HAP-1 (cell line): Measurements from ENCODE around the gene CEP112.
A peak's percentile ranks its signal among the peaks of the same experiment; 100 is the strongest.
"Not testable (repeated sequence)": the region's sequence is repeated elsewhere in the genome, so short reads cannot be mapped to it uniquely, and the experiment has no call there.

ENCODE experiments used
- DNase-seq, 2 experiments: peaks; one replicate each; pipeline ENCODE4 v3.0.0-alpha.2; 2016 to 2020; ENCODE audit warnings: low spot score in 2 of 2
- H3K27me3 ChIP-seq: fragments of 250-450 bp; sonication (Bioruptor Pico); 2 replicates; pipeline ENCODE4 v1.5.1; 2020; ENCODE audit warnings: low read depth, mild to moderate bottlenecking, moderate library complexity
- H3K36me3 ChIP-seq: fragments of 250-450 bp; sonication (Bioruptor Pico); replicated peaks from 2 replicates; pipeline ENCODE4 v1.5.1; 2020; ENCODE audit warnings: mild to moderate bottlenecking
- H3K4me1 ChIP-seq: fragments of 250-450 bp; sonication (Bioruptor Pico); 2 replicates; pipeline ENCODE4 v1.5.1; 2020; ENCODE audit warnings: mild to moderate bottlenecking
- H3K4me3 ChIP-seq: fragments of 250-450 bp; sonication (Bioruptor Pico); 2 replicates; pipeline ENCODE4 v1.5.1; 2020; ENCODE audit warnings: mild to moderate bottlenecking, moderate library complexity
- H3K9me3 ChIP-seq: fragments of 250-450 bp; sonication (Bioruptor Pico); 2 replicates; pipeline ENCODE4 v1.5.1; 2020; ENCODE audit warnings: mild to moderate bottlenecking, moderate library complexity
- in situ Hi-C: fragments of 300-500 bp; cut with MboI; formaldehyde crosslinking; loops from 3 replicates; pipeline ENCODE4 v1.14.3; 2020; ENCODE audit warnings: low sequenced_read_pairs, inconsistent platforms, mixed read lengths

Gene CEP112

DNA sequence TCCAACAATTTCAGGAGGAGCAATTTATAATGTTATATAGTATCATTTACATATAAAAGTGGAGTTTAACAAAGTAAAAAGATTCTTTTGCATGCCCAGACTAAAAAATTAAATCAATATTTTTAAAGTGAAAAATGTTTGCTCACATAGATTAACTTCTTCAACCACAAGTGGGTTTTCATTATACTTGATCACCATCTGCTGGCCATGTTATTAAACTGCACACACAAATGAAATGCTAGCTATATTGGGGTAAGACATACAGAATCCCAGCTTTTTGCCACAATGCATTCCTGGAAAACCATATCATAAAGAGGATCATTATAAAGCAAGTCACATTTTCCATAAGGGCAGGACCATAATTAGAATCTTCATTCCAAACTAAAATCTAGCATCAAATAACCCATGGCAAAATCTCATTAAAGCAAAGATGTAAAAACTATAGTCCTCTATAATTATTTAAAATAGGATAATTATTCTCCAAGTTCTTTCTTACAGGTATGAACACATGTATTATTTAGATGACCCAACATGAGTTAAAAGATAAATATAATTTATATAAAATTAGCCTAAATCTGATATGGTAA lies 26.3 kb downstream of the CEP112 start:
- in situ Hi-C loops = loop anchor here (25.0 kb wide), 3 partner anchors 453 to 878 kb away; partner anchors contain the start of gene AXIN2

GRCh38 chr17:66155055-66155454 lies 36.9 kb downstream of the CEP112 start:
- not testable (repeated sequence) for H3K4me3 ChIP-seq, DNase-seq, H3K36me3 ChIP-seq, H3K9me3 ChIP-seq, H3K27me3 ChIP-seq, H3K4me1 ChIP-seq
- in situ Hi-C loops = loop anchor here (25.0 kb wide), 3 partner anchors 443 to 868 kb away; partner anchors contain the start of gene AXIN2

More for the DNA sequence above, 26.3 kb downstream of the CEP112 start:
- no peaks in the 10 kb centered on the region; the same call in 1 of the 2 replicates for H3K9me3 ChIP-seq
- H3K4me3 ChIP-seq = no peak overlapping the region
- DNase-seq = peak; percentile 13 to 58
- no peaks in the 10 kb centered on the region for H3K36me3 ChIP-seq
- no peaks in the 10 kb centered on the region for H3K27me3 ChIP-seq
- no peaks in the 10 kb centered on the region for H3K4me1 ChIP-seq

DNA sequence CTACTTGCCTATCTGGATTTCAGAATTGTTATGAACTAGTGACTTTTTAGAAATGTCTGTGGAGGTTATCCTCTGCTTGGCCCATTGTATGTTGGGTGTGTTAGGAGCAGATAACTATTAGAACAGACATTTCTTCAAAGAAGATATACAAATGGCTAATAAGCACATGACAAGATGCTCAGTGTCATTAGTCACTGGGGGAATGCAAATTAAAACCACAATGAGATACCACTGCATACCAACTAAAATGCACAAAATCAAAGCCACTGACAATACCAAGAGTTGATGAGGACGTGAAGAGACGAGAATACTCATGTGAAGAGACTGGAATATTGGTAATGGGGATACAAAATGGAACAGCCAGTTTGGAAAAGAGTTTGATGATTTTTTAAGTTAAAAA lies 39.2 kb downstream of the CEP112 start:
- no peak for DNase-seq
- no peaks in the 10 kb centered on the region for H3K4me1 ChIP-seq
- in situ Hi-C loops = loop anchor here (25.0 kb wide), 3 partner anchors 440 to 865 kb away; partner anchors contain the start of gene AXIN2

DNA sequence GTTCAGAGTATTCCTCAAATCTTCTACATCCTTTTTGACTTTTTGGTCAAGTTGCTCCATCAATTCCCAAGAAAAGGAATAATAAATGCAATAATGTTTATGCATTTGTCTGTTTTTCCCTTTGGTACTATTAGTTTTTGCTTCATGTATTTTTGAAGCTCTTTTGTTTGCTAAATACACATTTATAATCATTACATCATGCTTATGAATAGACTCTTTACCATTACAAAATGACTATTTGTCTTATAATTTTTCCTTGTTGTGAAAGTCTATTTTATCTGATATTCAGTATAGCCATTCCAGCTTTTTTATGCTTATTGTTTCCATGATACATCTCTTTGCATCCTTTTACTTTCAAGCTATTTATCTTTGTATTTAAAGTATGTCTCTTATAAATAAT lies 41.2 kb downstream of the CEP112 start:
- H3K9me3 ChIP-seq = no peaks in the 10 kb centered on the region
- no peaks in the 10 kb centered on the region for H3K4me1 ChIP-seq
- DNase-seq = no peak
- no peaks in the 10 kb centered on the region for H3K27me3 ChIP-seq
- H3K36me3 ChIP-seq = no peaks in the 10 kb centered on the region
- H3K4me3 ChIP-seq = no peak overlapping the region
- in situ Hi-C loops = loop anchor here (25.0 kb wide), 3 partner anchors 438 to 863 kb away; partner anchors contain the start of gene AXIN2

More for the DNA sequence above, 39.2 kb downstream of the CEP112 start:
- no peaks in the 10 kb centered on the region for H3K9me3 ChIP-seq
- no peak overlapping the region for H3K4me3 ChIP-seq
- no peaks in the 10 kb centered on the region for H3K36me3 ChIP-seq
- H3K27me3 ChIP-seq = no peaks in the 10 kb centered on the region

GRCh38 chr17:66149562-66149961 lies 42.4 kb downstream of the CEP112 start:
- Histone ChIP-seq H3K36me3 (no peaks in the 10 kb centered on the region), H3K4me3 (no peak overlapping the region), H3K27me3 (no peaks in the 10 kb centered on the region), H3K4me1 (no peaks in the 10 kb centered on the region; the same call in 1 of the 2 replicates), H3K9me3 (no peaks in the 10 kb centered on the region)
- in situ Hi-C loops = no loop called here
- no peak for DNase-seq

GRCh38 chr17:66146394-66146793 lies 45.5 kb downstream of the CEP112 start:
- in situ Hi-C loops = no loop called here
- DNase-seq = no peak
- Histone ChIP-seq H3K36me3 (no peaks in the 10 kb centered on the region), H3K4me3 (no peak overlapping the region), H3K9me3 (no peaks in the 10 kb centered on the region), H3K27me3 (no peaks in the 10 kb centered on the region), H3K4me1 (no peaks in the 10 kb centered on the region; the same call in 1 of the 2 replicates)

GRCh38 chr17:66143657-66144282 lies 48.2 kb downstream of the CEP112 start:
- no peaks in the 10 kb centered on the region; the same call in 1 of the 2 replicates for H3K4me1 ChIP-seq
- no peak overlapping the region for H3K4me3 ChIP-seq
- no peaks in the 10 kb centered on the region for H3K36me3 ChIP-seq
- H3K27me3 ChIP-seq = no peaks in the 10 kb centered on the region
- in situ Hi-C loops = no loop called here
- no peak for DNase-seq
- H3K9me3 ChIP-seq = no peaks in the 10 kb centered on the region

GRCh38 chr17:66142428-66142827 lies 49.5 kb downstream of the CEP112 start:
- no peaks in the 10 kb centered on the region for H3K27me3 ChIP-seq
- no peak for DNase-seq
- no peaks in the 10 kb centered on the region; the same call in none of the 2 replicates for H3K4me1 ChIP-seq
- in situ Hi-C loops = no loop called here
- H3K4me3 ChIP-seq = no peak overlapping the region
- no peaks in the 10 kb centered on the region for H3K36me3 ChIP-seq
- no peaks in the 10 kb centered on the region for H3K9me3 ChIP-seq

- no peak for DNase-seq
- no peaks in the 10 kb centered on the region; the same call in 1 of the 2 replicates for H3K4me1 ChIP-seq
Observed at GRCh38 chr17:66138120-66138519, 53.8 kb downstream of the CEP112 start.

DNA sequence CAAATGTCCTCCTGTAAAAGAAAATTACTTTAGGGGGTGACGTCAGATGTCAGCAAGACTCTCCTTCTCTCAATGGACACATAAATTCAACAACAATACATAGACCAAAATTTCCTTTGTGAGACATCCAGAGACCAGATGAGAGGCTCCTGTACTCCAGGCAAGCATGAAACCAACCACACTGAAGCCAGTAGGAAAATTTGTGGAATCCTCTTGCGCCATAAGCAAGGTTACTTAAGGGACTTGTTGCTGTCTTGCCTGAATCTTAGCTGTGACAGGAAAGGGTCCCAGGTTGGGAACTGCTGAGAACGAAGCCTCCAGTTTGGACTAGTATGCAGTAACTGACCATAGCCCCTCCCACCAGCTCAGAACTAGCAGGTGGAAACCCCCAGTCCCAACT lies 56.0 kb downstream of the CEP112 start:
- Histone ChIP-seq H3K27me3 (no peaks in the 10 kb centered on the region), H3K4me1 (no peaks in the 10 kb centered on the region; the same call in 1 of the 2 replicates), H3K9me3 (no peaks in the 10 kb centered on the region), H3K36me3 (no peaks in the 10 kb centered on the region), H3K4me3 (no peak overlapping the region)
- in situ Hi-C loops = no loop called here
- DNase-seq = no peak

More at GRCh38 chr17:66138120-66138519, 53.8 kb downstream of the CEP112 start:
- in situ Hi-C loops = no loop called here
- H3K4me3 ChIP-seq = no peak overlapping the region
- no peaks in the 10 kb centered on the region for H3K27me3 ChIP-seq
- no peaks in the 10 kb centered on the region for H3K9me3 ChIP-seq
- no peaks in the 10 kb centered on the region for H3K36me3 ChIP-seq

DNA sequence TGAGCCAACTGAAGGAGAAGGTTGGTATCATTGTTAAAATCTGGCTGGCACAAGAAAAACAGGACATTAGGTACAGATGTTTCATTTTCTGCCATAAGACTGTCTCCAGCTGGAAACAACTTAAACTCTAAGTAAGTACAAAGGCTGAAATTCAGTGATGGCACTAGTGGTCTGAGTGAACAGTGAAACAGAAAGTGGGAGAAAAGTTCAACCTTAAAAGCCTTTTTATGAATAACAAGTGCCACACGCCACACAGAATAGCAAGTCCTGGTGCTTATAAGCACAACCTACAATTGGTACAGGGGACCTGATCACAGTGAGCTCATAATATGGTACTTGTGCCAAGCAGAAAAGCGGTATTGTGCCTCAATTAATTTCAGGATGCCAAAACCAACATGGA lies 56.7 kb downstream of the CEP112 start:
- Histone ChIP-seq H3K4me3 (no peak overlapping the region), H3K36me3 (no peaks in the 10 kb centered on the region), H3K9me3 (no peaks in the 10 kb centered on the region), H3K27me3 (no peaks in the 10 kb centered on the region), H3K4me1 (no peaks in the 10 kb centered on the region; the same call in 1 of the 2 replicates)
- DNase-seq = no peak
- in situ Hi-C loops = no loop called here

DNA sequence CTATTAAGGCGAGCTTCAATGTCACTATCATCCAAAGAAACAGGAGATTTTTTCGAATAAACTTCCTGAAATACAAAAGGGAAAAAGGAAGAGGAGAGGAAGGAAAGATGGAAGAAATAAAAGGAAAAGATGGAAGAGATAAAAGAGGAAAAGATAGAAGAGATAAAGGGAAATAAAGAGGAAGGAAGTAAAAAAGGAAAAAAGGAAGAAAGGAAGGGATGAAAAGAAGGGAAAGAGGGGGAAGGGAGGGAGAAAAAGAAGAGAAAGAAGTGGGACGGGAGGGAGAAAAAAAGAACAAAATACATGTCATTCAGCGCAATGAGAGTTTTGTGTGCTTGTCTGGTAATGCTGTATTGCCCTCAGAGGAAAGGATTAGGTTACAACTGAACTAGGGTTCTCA lies 62.2 kb downstream of the CEP112 start:
- H3K4me1 ChIP-seq = no peaks in the 10 kb centered on the region
- H3K4me3 ChIP-seq = no peak overlapping the region

GRCh38 chr17:66126231-66126630 lies 65.7 kb downstream of the CEP112 start:
- in situ Hi-C loops = no loop called here
- H3K27me3 ChIP-seq = no peaks in the 10 kb centered on the region
- no peak for DNase-seq
- H3K4me3 ChIP-seq = no peak overlapping the region
- H3K36me3 ChIP-seq = no peaks in the 10 kb centered on the region
- H3K4me1 ChIP-seq = no peaks in the 10 kb centered on the region
- H3K9me3 ChIP-seq = no peaks in the 10 kb centered on the region

More for the DNA sequence above, 62.2 kb downstream of the CEP112 start:
- in situ Hi-C loops = no loop called here
- Histone ChIP-seq H3K9me3 (no peaks in the 10 kb centered on the region), H3K27me3 (no peaks in the 10 kb centered on the region), H3K36me3 (no peaks in the 10 kb centered on the region)
- DNase-seq = no peak

GRCh38 chr17:66123163-66123562 lies 68.8 kb downstream of the CEP112 start:
- Histone ChIP-seq H3K4me1 (no peaks in the 10 kb centered on the region), H3K36me3 (no peaks in the 10 kb centered on the region), H3K4me3 (no peak overlapping the region), H3K27me3 (no peaks in the 10 kb centered on the region), H3K9me3 (no peaks in the 10 kb centered on the region)
- in situ Hi-C loops = no loop called here
- DNase-seq = no peak
